Esophagus squamous epithelium (tissue), 4 donors: ENCODE data around the gene NMUR1.

ENCODE experiments used
- POLR2A ChIP-seq, 4 donors: fragments of 450-650 bp; IDR thresholded peaks; one replicate each; pipeline ENCODE4 v1.6.1; 2017; ENCODE audit warnings: antibody characterized with exemption in 4 of 4, mild to moderate bottlenecking in 4 of 4, moderate library complexity in 3 of 4
- TF ChIP-seq, protein P1 (sequence below), 6 experiments: fragments of 450-650 bp in 4 of 6; fragments of 200-600 bp in 2 of 6; sonication (generic) in 2 of 6; IDR thresholded peaks; one replicate each; pipeline ENCODE4 v1.5.1; 2016 to 2019; ENCODE audit warnings: antibody characterized with exemption in 6 of 6, mild to moderate bottlenecking in 4 of 6, moderate library complexity in 4 of 6

DNA sequence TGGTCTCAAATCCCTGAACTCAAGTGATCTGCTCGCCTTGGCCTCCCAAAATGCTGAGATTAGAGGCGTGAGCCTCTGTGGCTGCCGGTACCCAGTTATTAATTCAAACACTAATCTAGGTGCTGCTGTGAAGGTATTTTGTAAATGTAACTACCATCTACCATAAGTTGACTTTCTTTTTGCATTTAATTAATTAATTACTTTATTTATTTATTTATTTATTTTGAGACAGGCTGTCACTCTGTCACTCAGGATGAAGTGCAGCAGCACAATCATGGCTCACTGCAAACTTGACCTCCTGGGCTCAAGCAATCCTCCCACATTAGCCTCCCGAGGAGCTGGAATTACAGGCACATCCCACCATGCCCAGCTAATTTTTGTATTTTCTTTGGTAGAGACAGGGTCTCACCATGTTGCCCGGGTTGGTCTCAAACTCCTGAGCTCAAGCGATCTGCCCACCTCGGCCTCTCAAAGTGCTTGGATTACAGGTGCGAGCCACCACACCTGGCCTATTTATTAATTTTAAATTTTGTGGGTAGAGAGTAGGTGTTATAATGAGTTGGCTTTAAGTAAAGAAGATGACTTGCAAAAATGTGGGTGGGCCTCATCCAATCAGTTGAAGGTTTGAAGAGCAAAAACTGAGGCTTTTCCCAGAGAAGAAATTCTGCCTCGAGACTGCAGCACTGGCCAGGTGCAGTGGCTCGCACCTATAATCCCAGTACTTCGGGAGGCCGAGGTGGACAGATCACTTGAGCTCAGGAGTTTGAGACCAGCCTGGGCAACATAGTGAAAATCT, 17.3 kb upstream of the NMUR1 start:
- TF ChIP-seq, protein P1, sequence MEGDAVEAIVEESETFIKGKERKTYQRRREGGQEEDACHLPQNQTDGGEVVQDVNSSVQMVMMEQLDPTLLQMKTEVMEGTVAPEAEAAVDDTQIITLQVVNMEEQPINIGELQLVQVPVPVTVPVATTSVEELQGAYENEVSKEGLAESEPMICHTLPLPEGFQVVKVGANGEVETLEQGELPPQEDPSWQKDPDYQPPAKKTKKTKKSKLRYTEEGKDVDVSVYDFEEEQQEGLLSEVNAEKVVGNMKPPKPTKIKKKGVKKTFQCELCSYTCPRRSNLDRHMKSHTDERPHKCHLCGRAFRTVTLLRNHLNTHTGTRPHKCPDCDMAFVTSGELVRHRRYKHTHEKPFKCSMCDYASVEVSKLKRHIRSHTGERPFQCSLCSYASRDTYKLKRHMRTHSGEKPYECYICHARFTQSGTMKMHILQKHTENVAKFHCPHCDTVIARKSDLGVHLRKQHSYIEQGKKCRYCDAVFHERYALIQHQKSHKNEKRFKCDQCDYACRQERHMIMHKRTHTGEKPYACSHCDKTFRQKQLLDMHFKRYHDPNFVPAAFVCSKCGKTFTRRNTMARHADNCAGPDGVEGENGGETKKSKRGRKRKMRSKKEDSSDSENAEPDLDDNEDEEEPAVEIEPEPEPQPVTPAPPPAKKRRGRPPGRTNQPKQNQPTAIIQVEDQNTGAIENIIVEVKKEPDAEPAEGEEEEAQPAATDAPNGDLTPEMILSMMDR (IDR thresholded peaks at IDR 0.05): no peak
- no peak for TF ChIP-seq POLR2A (IDR thresholded peaks at IDR 0.05)
